HG03159 (cell line): ENCODE data around the gene TET3.
"Not testable (repeated sequence)": the region's sequence is repeated elsewhere in the genome, so short reads cannot be mapped to it uniquely, and the experiment has no call there.

Source experiments
- ATAC-seq: cut with Tn5 transposase; IDR thresholded peaks from one replicate; pipeline ENCODE4 v1.9.1; 2021; ENCODE audit warnings: mild to moderate bottlenecking, moderate library complexity; ENCODE audit not compliant: unreplicated experiment

Gene TET3

GRCh38 chr2:73984203-73984921, at the start of gene TET3:
Gene TET3, plus strand, starts transcription at chr2:73984910. Its CDS starts 1,494 bp downstream, at chr2:73986404.
- peak; percentile 40 for ATAC-seq

- no peak for ATAC-seq
These were observed 49.1 kb upstream of the TET3 start for GRCh38 chr2:73935641-73936040.

GRCh38 chr2:73937103-73937885, 47.4 kb upstream of the TET3 start:
- ATAC-seq, result no peak

GRCh38 chr2:73937899-73938298, 46.8 kb upstream of the TET3 start:
- no peak for ATAC-seq

GRCh38 chr2:73938718-73939352, 45.9 kb upstream of the TET3 start:
- no peak for ATAC-seq

GRCh38 chr2:73939419-73939818, 45.3 kb upstream of the TET3 start:
- no peak for ATAC-seq

GRCh38 chr2:73940066-73940465, 44.6 kb upstream of the TET3 start:
- ATAC-seq, result not testable (repeated sequence)

GRCh38 chr2:73942664-73943063, 42.0 kb upstream of the TET3 start:
- no peak for ATAC-seq

- ATAC-seq, result no peak
These were observed 40.0 kb upstream of the TET3 start for GRCh38 chr2:73944714-73945113.

GRCh38 chr2:73946215-73946614, 38.5 kb upstream of the TET3 start:
- ATAC-seq, result no peak

GRCh38 chr2:73946666-73947065, 38.0 kb upstream of the TET3 start:
- no peak for ATAC-seq

GRCh38 chr2:73947412-73948018, 37.2 kb upstream of the TET3 start:
- ATAC-seq, result no peak

- ATAC-seq, result no peak
These were observed 34.9 kb upstream of the TET3 start for GRCh38 chr2:73949802-73950201.

- no peak for ATAC-seq
These were observed 31.9 kb upstream of the TET3 start for GRCh38 chr2:73952499-73953446.

- ATAC-seq, result no peak
These were observed 28.4 kb upstream of the TET3 start for GRCh38 chr2:73956218-73956865.

GRCh38 chr2:73961274-73961673, 23.4 kb upstream of the TET3 start:
- ATAC-seq, result no peak

- no peak for ATAC-seq
These were observed 22.7 kb upstream of the TET3 start for GRCh38 chr2:73961823-73962615.

- ATAC-seq, result no peak
These were observed 21.9 kb upstream of the TET3 start for GRCh38 chr2:73962798-73963197.
